Stomach (tissue), 4 donors: ENCODE measurements around the gene KIR3DL1.

ENCODE experiments used
- CTCF ChIP-seq, 7 experiments: fragments of 450-650 bp in 4 of 7; fragments of 200-600 bp in 3 of 7; sonication (generic) in 3 of 7; IDR thresholded peaks; one replicate each; pipeline ENCODE4 v1.5.1; 2016 to 2019; ENCODE audit warnings: antibody characterized with exemption in 7 of 7, control low read depth in 2 of 7, mild to moderate bottlenecking in 1 of 7
- POLR2AphosphoS5 ChIP-seq, 3 donors: sonication (generic); formaldehyde crosslinking; IDR thresholded peaks; one replicate each; pipeline ENCODE4 v1.6.1; 2016; ENCODE audit warnings: antibody characterized with exemption in 3 of 3

DNA sequence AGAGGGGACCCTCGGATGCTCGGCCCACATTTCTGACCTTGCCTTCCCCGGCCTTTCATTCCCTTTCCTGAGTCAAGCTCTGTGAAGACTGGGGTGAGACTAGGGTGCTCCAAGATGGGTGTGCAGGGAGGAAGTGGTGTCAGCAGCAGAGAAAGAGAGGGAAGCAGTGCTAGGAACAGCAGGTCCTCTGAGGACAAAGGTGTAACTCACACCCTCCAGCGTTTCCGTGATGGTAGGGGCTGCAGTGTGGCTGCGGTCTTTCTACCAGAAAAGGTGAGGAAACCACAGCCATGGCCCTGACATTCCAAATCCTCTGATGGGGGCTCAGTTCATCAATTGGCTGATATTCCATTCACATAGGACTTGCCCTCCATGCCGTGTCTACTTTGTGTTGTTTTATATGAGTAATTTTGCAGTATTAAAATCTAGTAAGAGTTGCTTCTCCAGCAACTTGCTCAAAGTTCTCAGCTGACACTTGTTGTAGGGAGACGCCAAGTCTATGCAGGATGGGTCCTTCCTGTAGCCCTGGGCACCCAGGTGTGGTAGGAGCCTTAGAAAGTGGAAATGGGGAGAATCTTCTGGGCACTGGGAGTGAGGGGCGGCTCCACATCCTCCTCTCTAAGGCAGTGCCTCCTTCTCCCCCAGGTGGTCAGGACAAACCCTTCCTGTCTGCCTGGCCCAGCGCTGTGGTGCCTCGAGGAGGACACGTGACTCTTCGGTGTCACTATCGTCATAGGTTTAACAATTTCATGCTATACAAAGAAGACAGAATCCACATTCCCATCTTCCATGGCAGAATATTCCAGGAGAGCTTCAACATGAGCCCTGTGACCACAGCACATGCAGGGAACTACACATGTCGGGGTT is 1.6 kb downstream of the KIR3DL1 start:
- TF ChIP-seq CTCF (IDR thresholded peaks at IDR 0.05): no peak
- no peak for TF ChIP-seq POLR2AphosphoS5 (IDR thresholded peaks at IDR 0.05)
